ENCODE measurements around the gene MYO15B.

- TF ChIP-seq EZH2 (IDR thresholded peaks at IDR 0.05; ENCODE audit: insufficient read depth, poor library complexity, severe bottlenecking) (no peak), EZH2phosphoT487 (IDR thresholded peaks at IDR 0.05; ENCODE audit: insufficient read depth, low read depth) (no peak)
These were observed 21.2 kb upstream of the MYO15B start for GRCh38 chr17:75566416-75566815.
